Iris pigment epithelial cell (primary cell): ENCODE measurements around the gene CLSTN1.
A peak's percentile ranks its signal among the peaks of the same experiment; 100 is the strongest.

Experiments used
- DNase-seq: peaks from one replicate; pipeline ENCODE4 v3.0.0-alpha.2; 2011; ENCODE audit warnings: low read depth

Gene CLSTN1

GRCh38 chr1:9730096-9730901 lies 93.5 kb downstream of the CLSTN1 start:
- DNase-seq: no peak

DNA sequence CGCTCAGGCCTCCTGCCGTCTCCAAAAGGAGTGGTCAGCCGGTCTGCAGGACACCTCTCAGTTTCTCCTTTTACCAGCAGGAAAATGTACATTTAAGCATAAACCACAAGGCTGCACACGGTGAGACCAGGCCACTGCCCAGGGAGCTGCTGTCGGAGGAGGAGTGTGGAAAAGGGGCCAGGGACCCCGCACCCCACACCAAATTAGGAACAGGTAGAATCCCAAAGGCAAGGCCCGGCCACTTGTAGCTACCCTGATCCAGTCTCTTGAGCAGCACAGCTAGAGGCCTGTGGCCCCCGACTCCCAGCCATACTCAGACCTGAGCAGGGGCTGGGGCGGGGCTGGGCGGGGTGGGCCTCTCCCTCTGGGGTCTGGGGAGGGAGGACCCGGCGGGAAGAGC lies 94.2 kb downstream of the CLSTN1 start:
- no peak for DNase-seq

- no peak for DNase-seq
These were observed 95.1 kb downstream of the CLSTN1 start for GRCh38 chr1:9728451-9729295.

DNA sequence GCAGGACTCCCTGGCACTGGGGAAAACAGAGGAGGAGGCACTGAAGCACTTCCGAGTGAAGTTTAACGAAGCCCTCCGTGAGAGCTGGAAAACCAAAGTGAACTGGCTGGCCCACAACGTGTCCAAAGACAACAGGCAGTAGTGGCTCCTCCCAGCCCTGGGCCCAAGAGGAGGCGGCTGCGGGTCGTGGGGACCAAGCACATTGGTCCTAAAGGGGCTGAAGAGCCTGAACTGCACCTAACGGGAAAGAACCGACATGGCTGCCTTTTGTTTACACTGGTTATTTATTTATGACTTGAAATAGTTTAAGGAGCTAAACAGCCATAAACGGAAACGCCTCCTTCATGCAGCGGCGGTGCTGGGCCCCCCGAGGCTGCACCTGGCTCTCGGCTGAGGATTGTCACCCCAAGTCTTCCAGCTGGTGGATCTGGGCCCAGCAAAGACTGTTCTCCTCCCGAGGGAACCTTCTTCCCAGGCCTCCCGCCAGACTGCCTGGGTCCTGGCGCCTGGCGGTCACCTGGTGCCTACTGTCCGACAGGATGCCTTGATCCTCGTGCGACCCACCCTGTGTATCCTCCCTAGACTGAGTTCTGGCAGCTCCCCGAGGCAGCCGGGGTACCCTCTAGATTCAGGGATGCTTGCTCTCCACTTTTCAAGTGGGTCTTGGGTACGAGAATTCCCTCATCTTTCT lies 96.7 kb downstream of the CLSTN1 start:
- DNase-seq: no peak

GRCh38 chr1:9726406-9726805 lies 97.4 kb downstream of the CLSTN1 start:
- no peak for DNase-seq

DNA sequence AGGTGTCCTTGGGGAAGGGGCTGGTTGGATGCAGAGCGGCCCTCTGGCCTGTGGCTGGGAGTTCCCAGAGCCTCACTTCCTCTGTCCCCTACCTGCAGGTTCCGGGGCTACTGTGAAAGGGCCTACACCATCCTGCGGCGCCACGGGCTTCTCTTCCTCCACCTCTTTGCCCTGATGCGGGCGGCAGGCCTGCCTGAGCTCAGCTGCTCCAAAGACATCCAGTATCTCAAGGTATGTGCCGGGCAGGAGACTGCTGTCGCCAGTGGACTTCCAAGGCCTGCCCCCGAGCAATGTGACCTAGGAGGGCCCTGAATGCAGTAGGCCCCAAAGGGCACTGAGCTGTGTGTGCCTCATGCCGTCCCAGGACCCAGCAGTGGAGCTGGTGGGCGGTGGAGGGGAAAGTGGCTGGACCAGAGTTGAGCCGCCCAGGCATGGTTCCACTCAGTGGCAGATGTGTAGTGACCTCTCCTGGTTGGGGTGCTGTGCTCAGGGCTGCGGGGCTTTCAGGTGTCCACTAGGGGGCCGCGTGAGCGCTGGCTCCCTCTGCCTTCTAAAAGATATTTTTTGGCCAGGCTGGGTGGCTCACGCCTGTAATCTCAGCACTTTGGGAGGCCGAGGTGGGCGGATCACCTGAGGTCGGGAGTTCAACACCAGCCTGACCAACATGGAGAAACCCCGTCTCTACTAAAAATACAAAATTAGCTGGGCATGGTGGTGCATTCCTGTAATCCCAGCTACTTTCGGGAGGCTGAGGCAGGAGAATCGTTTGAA lies 98.9 kb downstream of the CLSTN1 start:
- peak; percentile 52 for DNase-seq

GRCh38 chr1:9723926-9724325 lies 99.8 kb downstream of the CLSTN1 start:
- no peak for DNase-seq

- DNase-seq: no peak
These were observed 100.5 kb downstream of the CLSTN1 start for GRCh38 chr1:9723068-9723805.

DNA sequence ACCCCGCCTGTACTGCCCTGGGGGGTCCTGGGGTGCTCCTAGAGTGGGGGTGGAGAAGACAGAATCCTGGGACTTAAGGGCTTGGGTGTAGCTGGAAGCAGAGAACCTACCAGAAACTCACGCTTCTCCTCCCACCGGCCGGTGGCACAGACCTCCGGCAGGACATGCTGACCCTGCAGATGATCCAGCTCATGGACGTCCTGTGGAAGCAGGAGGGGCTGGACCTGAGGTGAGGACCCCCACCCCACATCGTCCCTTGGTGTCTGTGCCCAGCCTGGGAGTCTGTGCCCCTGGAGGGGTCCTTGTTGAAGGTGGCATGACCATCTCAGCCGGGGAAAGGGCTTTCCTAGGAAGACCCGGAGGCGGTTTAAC lies 101.4 kb downstream of the CLSTN1 start:
- DNase-seq: no peak

DNA sequence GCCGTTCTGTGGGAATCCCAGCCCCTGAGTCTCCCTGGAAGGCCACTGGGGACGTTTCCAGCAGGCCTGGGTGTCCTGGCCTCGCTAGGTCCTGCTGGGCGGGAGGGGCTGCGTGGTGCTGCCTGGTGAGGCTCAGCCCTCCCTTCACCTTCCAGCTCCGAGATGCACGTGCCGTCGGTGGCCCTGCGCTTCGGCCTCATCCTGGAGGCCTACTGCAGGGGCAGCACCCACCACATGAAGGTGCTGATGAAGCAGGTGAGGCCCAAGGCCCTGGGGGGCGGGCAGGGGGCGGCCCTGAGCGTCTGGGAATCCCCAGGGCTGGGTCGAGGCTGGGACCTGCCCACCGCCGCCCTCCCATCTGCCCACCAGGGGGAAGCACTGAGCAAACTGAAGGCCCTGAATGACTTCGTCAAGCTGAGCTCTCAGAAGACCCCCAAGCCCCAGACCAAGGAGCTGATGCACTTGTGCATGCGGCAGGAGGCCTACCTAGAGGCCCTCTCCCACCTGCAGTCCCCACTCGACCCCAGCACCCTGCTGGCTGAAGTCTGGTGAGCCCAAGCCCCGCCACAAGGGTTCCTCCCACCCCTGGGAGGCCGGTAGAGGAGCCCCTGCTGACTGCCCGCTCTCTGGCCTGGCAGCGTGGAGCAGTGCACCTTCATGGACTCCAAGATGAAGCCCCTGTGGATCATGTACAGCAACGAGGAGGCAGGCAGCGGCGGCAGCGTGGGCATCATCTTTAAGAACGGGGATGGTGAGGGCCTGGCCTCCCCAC lies 102.0 kb downstream of the CLSTN1 start:
- DNase-seq: no peak

DNA sequence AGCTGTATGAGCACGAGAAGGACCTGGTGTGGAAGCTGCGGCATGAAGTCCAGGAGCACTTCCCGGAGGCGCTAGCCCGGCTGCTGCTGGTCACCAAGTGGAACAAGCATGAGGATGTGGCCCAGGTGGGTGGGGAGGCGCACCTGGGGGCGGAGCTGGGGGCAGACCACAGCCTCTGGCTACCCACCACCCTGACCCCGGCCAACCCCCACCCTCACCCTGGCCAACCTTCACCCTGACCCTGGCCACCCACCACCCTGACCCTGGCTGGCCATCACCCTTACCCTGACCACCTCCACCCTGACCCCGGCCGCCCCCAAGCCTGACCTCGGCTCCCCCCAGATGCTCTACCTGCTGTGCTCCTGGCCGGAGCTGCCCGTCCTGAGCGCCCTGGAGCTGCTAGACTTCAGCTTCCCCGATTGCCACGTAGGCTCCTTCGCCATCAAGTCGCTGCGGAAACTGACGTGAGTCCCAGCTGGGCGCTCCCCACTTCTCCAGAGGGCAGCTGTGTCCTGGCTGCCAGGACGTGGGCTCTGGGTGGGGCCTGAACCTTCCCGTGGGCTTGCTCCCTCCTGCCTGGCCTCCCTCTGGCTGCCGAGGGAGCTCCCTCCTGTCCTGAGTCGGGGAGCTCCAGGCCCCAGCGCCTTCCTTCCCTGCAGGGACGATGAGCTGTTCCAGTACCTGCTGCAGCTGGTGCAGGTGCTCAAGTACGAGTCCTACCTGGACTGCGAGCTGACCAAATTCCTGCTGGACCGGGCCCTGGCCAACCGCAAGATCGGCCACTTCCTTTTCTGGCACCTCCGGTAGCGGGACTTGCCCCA lies 102.8 kb downstream of the CLSTN1 start:
- DNase-seq: no peak

GRCh38 chr1:9719978-9720722 lies 103.6 kb downstream of the CLSTN1 start:
- no peak for DNase-seq

GRCh38 chr1:9718006-9718680 lies 105.6 kb downstream of the CLSTN1 start:
- DNase-seq: no peak

GRCh38 chr1:9717193-9718005 lies 106.4 kb downstream of the CLSTN1 start:
- DNase-seq: peak; percentile 52

DNA sequence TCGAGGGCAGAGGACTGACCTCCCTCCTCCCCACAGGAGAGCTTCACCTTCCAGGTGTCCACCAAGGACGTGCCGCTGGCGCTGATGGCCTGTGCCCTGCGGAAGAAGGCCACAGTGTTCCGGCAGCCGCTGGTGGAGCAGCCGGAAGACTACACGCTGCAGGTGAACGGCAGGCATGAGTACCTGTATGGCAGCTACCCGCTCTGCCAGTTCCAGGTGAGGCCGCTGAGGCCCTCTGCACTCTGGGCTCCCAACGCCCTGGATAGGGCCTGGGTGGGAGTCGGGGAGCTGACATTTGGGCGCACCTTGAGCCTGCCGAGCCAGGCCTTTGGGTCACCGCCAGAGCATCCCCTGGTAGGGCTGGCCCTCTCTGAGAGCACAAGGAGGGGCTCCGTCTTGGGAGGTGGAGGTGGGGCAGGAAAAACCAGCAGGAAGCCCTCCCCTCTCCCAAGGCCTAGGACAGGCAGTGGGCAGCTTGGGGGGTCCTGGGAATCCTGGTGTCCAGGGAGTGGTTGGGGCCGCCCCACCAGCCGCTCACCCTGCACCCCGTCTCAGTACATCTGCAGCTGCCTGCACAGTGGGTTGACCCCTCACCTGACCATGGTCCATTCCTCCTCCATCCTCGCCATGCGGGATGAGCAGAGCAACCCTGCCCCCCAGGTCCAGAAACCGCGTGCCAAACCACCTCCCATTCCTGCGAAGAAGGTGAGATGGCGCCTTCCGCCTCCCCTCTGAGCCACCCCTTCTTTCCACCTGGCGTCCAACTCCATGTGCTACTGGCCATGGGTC lies 107.2 kb downstream of the CLSTN1 start:
- no peak for DNase-seq

DNA sequence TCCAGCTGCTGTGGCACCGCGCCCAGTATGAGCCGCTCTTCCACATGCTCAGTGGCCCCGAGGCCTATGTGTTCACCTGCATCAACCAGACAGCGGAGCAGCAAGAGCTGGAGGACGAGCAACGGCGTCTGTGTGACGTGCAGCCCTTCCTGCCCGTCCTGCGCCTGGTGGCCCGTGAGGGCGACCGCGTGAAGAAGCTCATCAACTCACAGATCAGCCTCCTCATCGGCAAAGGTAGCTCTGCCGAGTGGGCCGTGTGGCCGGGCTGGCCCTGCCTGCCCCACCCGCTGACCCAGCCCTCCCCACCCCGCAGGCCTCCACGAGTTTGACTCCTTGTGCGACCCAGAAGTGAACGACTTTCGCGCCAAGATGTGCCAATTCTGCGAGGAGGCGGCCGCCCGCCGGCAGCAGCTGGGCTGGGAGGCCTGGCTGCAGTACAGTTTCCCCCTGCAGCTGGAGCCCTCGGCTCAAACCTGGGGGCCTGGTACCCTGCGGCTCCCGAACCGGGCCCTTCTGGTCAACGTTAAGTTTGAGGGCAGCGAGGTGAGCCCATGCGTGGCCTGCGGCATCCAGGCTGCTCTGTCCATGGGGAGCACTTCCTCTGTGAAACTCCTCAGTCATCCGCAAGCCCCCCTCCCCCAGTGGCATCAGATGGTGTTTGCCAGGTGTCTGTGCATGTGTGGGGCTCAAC lies 108.1 kb downstream of the CLSTN1 start:
- no peak for DNase-seq
